Breast epithelium (tissue), 4 donors: ENCODE results near the gene DDHD1. TPM values are rescaled to one million over a fixed set of nuclear protein-coding genes. Genes with fewer than 3 reads are reported as not detected.
"Not testable (repeated sequence)": the region's sequence is repeated elsewhere in the genome, so short reads cannot be mapped to it uniquely, and the experiment has no call there.

ENCODE experiments used
- DNase-seq, 2 donors: peaks; one replicate each; pipeline ENCODE4 v3.0.0-alpha.2; 2019; ENCODE audit warnings: low spot score in 2 of 2
- H3K27ac ChIP-seq, 2 donors: fragments of 200-600 bp; sonication (generic) in 1 of 2; one replicate each; pipeline ENCODE4 v1.5.1; 2016 to 2019; ENCODE audit warnings: mild to moderate bottlenecking in 1 of 2
- H3K27me3 ChIP-seq, 2 donors: fragments of 200-600 bp; sonication (generic) in 1 of 2; one replicate each; pipeline versions ENCODE4 v1.5.1 to v1.6.0; 2017 to 2019; ENCODE audit warnings: control low read depth in 1 of 2, mild to moderate bottlenecking in 1 of 2
- H3K36me3 ChIP-seq: fragments of 200-600 bp; one replicate; pipeline ENCODE4 v1.5.1; 2019
- H3K4me1 ChIP-seq, 2 donors: fragments of 200-600 bp; sonication (generic); one replicate each; pipeline ENCODE4 v1.5.1; 2016 to 2019; ENCODE audit warnings: control low read depth in 1 of 2
- H3K4me3 ChIP-seq, 3 donors: fragments of 200-600 bp; sonication (generic); 1 replicate in 2 of 3; 2 replicates in 1 of 3; pipeline ENCODE4 v1.5.1; 2016 to 2019; ENCODE audit warnings: mild to moderate bottlenecking in 3 of 3, moderate library complexity in 2 of 3
- H3K9me3 ChIP-seq, 2 donors: fragments of 200-600 bp; sonication (generic) in 1 of 2; one replicate each; pipeline ENCODE4 v1.5.1; 2016 to 2019; ENCODE audit warnings: control low read depth in 1 of 2
- POLR2A ChIP-seq: fragments of 450-650 bp; IDR thresholded peaks from one replicate; pipeline ENCODE4 v1.6.1; 2016; ENCODE audit warnings: antibody characterized with exemption, mild to moderate bottlenecking, moderate library complexity
- POLR2AphosphoS5 ChIP-seq, 3 donors: sonication (generic); formaldehyde crosslinking; IDR thresholded peaks; one replicate each; pipeline ENCODE4 v1.6.1; 2017; ENCODE audit warnings: antibody characterized with exemption in 3 of 3
- intact Hi-C: fragments of 100-400 bp; cut with DNase I; formaldehyde crosslinking; loops from one replicate; pipeline ENCODE4 v1.15.1; 2023; ENCODE audit warnings: low total_unique reads
- total RNA-seq, 3 donors: library from RNA; depleted of rRNA; stranded (reverse); fragments of >200 nt; gene quantifications; one replicate each; pipeline ENCODE4 v1.1.0, GENCODE V29; 2016
- TF ChIP-seq, protein P1 (sequence below), 3 donors: fragments of 450-650 bp; IDR thresholded peaks; one replicate each; pipeline ENCODE4 v1.5.1; 2016 to 2017; ENCODE audit warnings: antibody characterized with exemption in 3 of 3, mild to moderate bottlenecking in 3 of 3, moderate library complexity in 3 of 3

The DDHD1 gene
- total RNA-seq, 3 donors from 2014 or later = 25.2 to 32.9 (median 26.7) TPM

- H3K4me1 ChIP-seq = no peaks in the 10 kb centered on the region
- intact Hi-C loops = no loop called here
- no peaks in the 10 kb centered on the region for H3K36me3 ChIP-seq
- no peak overlapping the region for H3K4me3 ChIP-seq
- DNase-seq = no peak
- no peak for TF ChIP-seq POLR2AphosphoS5 (IDR thresholded peaks at IDR 0.05)
- TF ChIP-seq POLR2A = no peak
- TF ChIP-seq, protein P1, sequence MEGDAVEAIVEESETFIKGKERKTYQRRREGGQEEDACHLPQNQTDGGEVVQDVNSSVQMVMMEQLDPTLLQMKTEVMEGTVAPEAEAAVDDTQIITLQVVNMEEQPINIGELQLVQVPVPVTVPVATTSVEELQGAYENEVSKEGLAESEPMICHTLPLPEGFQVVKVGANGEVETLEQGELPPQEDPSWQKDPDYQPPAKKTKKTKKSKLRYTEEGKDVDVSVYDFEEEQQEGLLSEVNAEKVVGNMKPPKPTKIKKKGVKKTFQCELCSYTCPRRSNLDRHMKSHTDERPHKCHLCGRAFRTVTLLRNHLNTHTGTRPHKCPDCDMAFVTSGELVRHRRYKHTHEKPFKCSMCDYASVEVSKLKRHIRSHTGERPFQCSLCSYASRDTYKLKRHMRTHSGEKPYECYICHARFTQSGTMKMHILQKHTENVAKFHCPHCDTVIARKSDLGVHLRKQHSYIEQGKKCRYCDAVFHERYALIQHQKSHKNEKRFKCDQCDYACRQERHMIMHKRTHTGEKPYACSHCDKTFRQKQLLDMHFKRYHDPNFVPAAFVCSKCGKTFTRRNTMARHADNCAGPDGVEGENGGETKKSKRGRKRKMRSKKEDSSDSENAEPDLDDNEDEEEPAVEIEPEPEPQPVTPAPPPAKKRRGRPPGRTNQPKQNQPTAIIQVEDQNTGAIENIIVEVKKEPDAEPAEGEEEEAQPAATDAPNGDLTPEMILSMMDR (IDR thresholded peaks at IDR 0.05) = no peak
- H3K27ac ChIP-seq = no peak overlapping the region
- no peaks in the 10 kb centered on the region for H3K9me3 ChIP-seq
- H3K27me3 ChIP-seq = no peaks in the 10 kb centered on the region
Observed at GRCh38 chr14:53187921-53188463, 34.9 kb upstream of the DDHD1 start.

DNA sequence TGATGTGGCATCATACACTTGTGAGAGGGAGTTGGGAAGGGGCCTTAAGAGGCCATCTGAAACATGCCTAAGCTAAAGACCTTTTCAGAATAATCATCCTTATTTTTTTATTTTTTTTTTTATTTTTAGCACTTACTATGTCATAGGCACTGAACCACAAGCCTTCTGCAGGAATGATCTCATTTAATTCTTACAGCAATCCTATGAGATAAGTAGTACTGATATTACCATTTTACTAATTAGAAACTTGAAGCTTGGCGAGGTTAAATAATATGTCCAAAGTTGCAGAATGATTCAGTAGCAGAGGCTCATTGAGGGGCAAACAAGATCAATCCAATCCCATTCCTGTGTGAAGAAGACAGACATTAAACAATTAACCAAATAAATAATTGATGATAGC, 33.4 kb upstream of the DDHD1 start:
- no peaks in the 10 kb centered on the region for H3K27me3 ChIP-seq
- H3K4me3 ChIP-seq = no peak overlapping the region
- no peak overlapping the region for H3K27ac ChIP-seq
- TF ChIP-seq POLR2A (no peak), POLR2AphosphoS5 (IDR thresholded peaks at IDR 0.05) (no peak)
- TF ChIP-seq, protein P1 (IDR thresholded peaks at IDR 0.05) = no peak
- no peak for DNase-seq
- H3K9me3 ChIP-seq = no peaks in the 10 kb centered on the region
- intact Hi-C loops = no loop called here
- H3K36me3 ChIP-seq = no peaks in the 10 kb centered on the region
- no peaks in the 10 kb centered on the region for H3K4me1 ChIP-seq

GRCh38 chr14:53183611-53184010, 30.5 kb upstream of the DDHD1 start:
- DNase-seq = no peak
- intact Hi-C loops = no loop called here
- Histone ChIP-seq H3K36me3 (no peaks in the 10 kb centered on the region), H3K4me1 (no peaks in the 10 kb centered on the region), H3K27ac (no peak overlapping the region), H3K4me3 (no peak overlapping the region), H3K9me3 (no peaks in the 10 kb centered on the region), H3K27me3 (no peaks in the 10 kb centered on the region)
- TF ChIP-seq POLR2AphosphoS5 (IDR thresholded peaks at IDR 0.05) = no peak
- TF ChIP-seq, protein P1 (IDR thresholded peaks at IDR 0.05) = no peak
- no peak for TF ChIP-seq POLR2A

GRCh38 chr14:53183056-53183455, 29.9 kb upstream of the DDHD1 start:
- Histone ChIP-seq H3K27me3 (no peaks in the 10 kb centered on the region), H3K4me1 (no peaks in the 10 kb centered on the region), H3K4me3 (no peak overlapping the region), H3K27ac (no peak overlapping the region), H3K36me3 (no peaks in the 10 kb centered on the region), H3K9me3 (no peaks in the 10 kb centered on the region)
- no peak for DNase-seq
- no peak for TF ChIP-seq POLR2AphosphoS5 (IDR thresholded peaks at IDR 0.05)
- TF ChIP-seq, protein P1 (IDR thresholded peaks at IDR 0.05) = no peak
- no peak for TF ChIP-seq POLR2A
- intact Hi-C loops = no loop called here

GRCh38 chr14:53181463-53182081, 28.4 kb upstream of the DDHD1 start:
- H3K4me1 ChIP-seq, H3K4me3 ChIP-seq, DNase-seq, H3K27me3 ChIP-seq, H3K36me3 ChIP-seq, H3K9me3 ChIP-seq, H3K27ac ChIP-seq, intact Hi-C loops: not testable (repeated sequence)
